NCI-H2171 (cell line): ENCODE measurements around the gene BOLA2B.
"Not testable (repeated sequence)": the region's sequence is repeated elsewhere in the genome, so short reads cannot be mapped to it uniquely, and the experiment has no call there.

Experiments
- DNase-seq: peaks from one replicate; lab custom pipeline; 2025; lab: John Stamatoyannopoulos, UW

Gene BOLA2B

DNA sequence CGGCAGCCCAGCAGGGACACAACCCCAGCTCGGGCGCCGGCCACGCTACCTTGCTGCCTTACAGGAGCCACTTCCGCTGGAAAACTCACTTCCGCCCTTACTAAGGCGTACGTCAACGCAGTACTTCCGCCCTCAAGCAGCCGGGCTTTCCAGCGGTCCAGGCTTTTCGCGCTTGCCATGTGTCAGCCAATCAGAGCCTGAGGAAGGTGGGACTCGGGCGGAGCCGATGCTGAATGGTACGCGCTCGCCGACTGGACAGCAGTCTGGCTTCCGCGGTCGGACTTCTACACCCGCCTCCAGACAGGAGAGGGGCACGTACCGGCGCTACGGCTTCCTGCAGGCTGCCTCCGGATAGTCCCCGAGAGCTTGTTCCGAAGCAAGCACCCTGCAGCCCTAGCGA, at the start of gene BOLA2B, which contains the start of gene SLX1A:
Gene BOLA2B, minus strand, starts transcription at position 52 of the 400 bp plus-strand sequence. CDS start 71 bp downstream, outside the sequence.
Gene SLX1A, plus strand, starts transcription at position 261 of the 400 bp plus-strand sequence. CDS start 210 bp downstream, outside the sequence.
- DNase-seq, result not testable (repeated sequence)

DNA sequence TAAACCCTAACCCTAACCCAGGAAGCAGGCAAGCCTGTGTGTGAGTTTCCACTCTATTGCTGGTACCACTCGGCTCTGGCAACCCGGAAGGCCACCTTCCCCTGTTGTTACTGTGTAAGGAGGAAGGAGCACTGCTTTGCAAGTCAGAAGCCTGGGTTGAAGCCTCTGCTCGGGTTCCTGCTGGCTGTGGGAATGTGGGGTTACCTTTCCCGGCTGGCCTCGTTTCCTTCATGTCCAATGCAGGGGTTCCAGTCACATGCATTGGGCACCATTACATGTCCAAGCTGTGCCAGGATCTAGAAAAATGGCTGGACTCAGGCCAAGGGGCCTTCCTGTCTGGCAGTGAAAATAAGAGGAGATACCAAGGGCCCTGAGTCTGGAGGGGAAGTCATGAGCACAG, 23.6 kb upstream of the BOLA2B start:
- DNase-seq, result not testable (repeated sequence)

DNA sequence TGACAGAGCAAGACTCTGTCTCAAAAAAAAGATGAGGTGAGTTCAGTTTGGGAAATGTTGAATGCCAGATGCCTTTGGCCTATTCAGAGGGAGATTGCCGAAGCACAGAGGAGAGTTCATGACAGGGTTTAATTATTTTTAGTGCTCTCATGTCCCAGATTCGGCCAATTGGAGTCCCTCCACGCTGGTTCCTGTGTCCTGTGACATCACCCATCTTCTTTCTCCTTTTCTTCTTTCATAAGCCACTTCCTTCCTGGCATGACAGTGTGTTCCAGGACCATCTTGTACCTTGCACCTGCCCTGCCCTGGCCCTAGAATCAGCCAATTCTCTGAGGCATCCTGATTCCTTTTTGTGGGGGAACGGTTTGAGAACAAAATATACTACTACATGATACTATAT, 17.9 kb upstream of the BOLA2B start:
- not testable (repeated sequence) for DNase-seq

DNA sequence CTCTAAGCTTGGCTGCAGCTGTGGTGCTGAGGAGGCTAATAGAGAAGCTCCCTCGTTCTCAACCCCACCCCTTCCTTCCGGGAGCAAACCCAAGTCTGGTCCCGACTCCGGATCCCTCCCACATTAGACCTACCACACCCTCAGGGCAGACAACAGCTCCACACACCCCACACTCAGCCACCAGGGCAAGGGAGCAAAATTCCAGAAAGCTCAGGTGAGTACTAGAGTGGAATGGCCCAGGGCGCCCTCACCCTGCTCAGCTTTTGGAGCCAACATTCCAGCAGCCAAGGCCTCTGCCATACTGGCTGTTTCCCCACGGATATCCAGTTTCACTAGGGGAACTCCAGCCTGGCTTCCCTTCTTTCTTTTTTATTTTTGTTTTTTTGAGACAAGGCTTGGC, 15.6 kb upstream of the BOLA2B start:
- not testable (repeated sequence) for DNase-seq

DNA sequence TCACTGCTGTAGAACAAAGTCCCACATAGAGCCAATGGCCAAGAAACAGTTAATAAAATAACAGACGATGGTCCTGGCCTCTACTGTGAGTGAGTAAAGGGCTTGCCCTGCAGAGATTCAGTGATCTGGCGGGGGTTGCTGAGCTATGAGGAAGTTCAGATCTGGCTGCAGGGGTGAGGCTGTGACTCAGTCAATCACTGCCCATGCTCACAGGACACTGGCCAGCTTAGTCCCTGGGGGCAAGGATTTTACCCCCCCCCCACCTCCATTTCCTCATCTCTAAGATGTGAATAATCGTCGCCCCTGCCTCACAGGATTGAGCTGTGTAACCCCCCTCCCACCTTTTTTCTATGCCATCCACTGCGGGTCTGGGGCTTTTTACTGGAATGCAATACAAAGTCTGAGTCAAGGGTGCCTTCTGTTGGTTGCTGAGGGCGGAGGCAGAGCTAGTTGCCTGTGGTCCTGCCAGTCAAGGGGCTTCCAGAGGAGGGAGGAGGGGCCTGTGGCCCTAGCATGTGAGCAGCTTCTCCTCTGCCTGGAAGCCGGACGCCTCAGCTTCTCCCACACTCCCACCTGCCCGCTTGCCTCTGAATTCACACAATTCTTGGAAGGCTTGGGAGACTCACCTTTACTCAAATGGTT, 13.7 kb upstream of the BOLA2B start:
- not testable (repeated sequence) for DNase-seq

DNA sequence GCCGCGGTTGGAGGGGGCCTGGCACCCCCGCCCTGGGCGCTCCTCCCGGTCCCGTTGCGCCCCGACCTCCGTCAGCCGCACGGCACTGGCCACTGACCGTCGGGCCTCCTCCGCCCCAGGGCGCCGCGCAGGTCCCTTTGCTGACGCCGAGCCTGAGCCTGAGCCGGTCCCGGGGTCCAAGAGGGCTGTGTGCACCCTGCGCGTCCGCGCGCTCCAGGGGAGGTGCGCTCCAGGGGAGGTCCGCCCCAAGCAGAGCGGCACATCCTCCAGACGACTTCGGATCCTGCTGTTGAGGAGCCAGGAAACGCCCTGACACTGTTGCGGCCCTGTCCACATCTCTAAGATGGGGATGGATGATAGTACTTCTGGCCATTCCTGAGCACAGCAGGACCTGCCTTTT, 12.8 kb upstream of the BOLA2B start:
- not testable (repeated sequence) for DNase-seq

DNA sequence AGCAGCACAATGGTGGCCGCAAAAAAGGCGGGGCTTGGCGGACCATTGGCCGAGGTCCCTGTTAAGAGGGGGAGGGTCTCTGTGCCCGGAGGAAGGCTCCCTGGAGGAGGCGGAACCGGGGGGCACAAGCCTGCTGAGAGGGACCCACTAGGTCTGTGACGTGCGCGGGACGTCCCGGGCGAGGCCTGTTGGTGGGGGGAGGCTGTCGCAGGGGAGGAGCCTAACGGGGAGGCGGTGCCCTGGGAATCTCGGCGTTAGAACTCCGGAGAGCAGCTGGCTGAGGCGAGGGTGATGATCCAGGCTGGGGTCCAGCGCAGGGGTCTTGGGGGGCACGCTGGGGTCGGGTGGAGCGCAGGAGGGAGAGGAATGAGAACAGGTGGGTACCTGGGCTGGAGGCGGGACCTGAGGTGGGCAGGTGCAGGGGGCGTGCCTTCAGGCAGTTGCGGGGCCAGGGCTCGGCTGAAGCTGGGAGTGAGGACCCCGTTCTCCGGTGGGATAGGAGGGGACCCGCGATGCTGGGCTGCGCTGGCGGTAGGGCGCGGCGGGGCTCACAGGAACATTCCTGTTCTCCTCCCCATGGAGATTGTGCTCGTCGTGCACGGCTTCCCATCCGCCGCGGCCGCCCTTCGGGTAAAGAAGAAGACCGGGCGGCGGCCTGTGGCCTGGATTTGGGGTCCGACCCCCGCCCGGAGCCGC, 12.2 kb upstream of the BOLA2B start:
- DNase-seq, result not testable (repeated sequence)

DNA sequence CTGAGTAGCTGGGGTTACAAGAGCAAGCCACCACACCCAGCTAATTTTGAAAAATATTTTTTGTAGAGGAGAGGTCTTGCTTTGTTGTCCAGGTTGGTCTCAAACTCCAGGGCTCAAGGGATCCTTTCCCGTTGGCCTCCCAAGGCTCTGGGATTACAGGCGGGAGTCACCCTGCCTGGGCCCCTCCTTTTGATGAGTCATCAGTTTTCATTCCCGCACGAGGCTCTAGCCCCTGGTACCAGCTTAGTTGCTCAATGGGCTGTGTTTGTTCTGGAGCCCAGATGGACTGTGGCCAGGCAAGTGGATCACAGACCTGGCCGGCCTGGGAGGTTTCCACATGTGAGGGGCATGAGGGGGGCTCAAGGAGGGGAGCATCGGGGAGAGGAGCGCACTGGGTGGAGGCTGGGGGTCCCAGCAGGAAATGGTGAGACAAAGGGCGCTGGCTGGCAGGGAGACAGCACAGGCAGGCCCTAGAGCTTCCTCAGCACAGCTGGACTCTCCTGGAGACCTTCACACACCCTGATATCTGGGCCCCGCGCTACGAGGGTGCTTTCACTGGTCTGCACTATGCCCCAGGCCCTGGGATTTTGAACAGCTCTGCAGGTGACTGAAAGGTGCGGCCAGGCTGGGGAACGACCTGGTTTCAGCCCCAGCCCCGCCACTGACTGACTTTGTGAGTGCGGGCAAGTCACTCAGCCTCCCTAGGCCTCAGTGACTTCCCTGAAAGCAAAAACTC, 6.3 kb upstream of the BOLA2B start:
- not testable (repeated sequence) for DNase-seq

DNA sequence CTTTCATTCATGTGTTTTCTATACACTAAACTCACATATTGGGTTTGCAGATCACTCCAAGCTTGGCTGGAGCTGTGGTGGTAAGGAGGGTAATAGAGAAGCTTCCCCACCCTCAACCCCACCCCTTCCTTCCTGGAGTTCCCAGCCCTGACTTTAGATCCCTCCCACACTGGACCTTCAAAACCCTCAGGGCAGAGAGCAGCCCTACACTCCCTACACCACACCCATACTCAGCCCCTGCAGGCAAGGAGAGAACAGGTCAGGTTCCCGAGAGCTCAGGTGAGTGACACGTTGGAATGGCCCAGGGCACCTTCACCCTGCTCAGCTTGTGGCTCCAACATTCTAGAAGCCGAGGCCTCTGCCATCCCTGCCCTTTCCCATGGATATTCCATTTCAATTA, 5.6 kb upstream of the BOLA2B start, which contains the start of gene SULT1A3:
Gene SULT1A3, plus strand, starts transcription at position 207 of the 400 bp plus-strand sequence. CDS start 1,474 bp downstream, outside the sequence.
- not testable (repeated sequence) for DNase-seq

DNA sequence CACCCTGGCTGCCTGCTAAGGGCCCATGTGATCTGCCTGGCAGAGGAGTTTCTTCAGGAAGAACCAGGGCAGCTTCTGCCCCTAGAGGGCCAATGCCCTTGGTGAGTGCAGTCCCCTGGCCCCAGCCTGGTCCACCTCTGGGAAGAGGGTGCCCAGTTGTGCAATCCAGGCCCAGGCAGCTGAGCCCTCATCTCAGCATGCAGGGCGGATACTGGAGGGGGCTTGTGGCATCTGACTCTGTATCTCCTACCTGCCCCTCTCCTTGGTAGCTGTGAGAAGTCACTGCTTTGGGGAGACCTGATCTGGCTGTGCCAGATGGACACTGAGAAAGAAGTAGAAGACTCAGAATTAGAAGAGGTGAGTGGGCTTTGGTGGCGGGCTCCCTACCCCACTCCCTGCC, 3.5 kb upstream of the BOLA2B start:
- not testable (repeated sequence) for DNase-seq

DNA sequence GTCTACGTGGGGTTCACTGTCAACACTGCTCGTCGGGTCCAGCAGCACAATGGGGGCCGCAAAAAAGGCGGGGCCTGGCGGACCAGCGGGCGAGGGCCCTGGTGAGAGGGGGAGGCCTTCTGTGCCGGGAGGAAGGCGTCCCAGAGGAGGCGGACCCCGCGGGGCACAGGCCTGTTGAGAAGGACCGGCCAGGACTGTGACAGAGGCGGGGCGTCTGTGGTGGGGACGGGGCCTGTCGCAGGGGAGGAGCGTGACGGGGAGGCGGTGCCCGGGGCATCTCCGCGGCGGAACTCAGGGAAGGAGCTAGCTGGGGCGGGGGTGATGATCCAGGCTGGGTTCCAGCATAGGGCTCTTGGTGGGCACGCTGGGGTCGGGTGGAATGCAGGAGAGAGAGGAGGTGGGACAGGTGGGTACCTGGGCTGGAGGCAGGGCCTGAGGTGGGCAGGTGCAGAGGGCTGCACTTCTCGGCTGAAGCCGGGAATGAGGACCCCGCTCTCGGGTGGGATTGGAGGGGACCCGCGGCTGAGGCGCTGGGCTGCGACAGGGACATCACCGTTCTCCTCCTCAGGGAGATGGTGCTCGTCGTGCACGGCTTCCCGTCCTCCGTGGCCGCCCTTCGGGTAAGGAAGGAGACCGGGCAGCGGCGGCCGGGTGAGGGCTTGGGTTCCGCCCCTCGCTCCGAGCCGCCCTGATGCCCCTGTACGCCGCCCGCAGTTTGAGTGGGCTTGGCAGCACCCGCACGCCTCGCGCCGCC, 883 bp upstream of the BOLA2B start:
- not testable (repeated sequence) for DNase-seq

DNA sequence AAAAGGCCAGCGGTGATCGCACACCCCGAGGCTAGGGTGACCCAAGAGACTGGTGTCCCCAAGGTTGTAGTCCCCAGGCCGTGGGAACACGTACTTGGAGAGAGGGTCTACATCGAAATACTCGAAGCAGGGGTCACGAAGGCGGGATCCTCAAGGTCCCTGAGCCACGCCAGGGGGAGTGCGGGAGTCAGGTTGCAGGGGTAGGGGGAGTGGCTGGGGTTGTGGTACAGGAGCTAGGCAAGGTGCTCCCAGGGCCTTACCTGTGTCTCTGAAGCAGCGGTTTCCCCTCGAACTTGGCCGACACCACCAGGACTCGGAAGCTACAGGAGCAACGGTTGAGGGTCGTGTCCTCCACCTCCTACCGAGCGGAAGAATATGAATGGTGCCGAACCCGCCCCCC, 368 bp downstream of the BOLA2B start:
- not testable (repeated sequence) for DNase-seq

DNA sequence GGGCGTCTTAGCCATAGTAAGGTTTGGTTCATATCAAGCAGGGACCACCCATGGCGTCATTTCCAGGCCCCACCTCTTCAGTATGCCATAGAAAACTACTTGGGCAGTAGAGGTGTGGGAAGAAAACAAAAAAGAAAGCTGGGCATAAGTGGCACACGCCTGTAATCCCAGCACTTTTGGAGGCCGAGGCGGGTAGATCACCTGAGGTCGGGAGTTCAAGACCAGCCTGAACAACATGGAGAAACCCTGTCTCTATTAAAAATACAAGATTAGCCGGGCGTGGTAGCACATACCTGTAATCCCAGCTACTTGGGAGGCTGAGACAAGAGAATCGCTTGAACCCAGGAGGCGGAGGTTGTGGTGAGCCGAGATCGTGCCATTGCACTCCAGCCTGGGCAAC, 2.3 kb downstream of the BOLA2B start:
- DNase-seq, result not testable (repeated sequence)

DNA sequence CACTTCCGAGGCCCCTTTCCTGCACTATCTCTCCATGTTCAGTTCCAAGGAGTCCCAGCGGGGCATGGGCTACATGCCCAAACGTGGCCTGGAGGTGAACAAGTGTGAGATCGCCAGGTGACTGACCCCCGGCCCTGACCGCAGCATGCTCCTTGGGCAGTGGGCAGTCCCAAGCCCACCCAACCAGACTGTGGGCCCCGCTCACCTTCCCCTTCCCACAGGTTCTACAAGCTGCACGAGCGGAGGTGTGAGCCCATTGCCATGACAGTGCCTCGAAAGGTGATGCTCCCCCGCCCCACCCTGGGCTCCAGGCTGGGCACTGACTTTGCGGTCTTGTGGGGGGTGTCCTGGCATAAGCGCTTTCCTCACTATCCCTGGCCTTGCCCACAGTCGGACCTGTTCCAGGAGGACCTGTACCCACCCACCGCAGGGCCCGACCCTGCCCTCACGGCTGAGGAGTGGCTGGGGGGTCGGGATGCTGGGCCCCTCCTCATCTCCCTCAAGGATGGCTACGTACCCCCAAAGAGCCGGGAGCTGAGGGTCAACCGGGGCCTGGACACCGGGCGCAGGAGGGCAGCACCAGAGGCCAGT, 5.4 kb downstream of the BOLA2B start:
- DNase-seq, result no peak

DNA sequence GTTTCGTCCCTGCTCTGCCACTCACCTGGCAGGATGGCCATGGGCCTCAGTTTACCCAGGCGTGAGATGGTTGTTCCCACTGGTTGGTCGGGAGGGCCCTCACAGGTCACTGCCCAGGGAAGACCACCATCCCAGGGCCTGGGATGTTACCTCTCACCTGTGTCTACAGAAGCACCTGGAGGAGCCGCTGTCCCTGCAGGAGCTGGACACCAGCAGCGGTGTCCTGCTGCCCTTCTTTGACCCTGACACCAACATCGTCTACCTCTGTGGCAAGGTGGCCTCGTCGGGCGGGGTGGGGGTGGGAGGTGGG, 6.0 kb downstream of the BOLA2B start:
- DNase-seq, result no peak

DNA sequence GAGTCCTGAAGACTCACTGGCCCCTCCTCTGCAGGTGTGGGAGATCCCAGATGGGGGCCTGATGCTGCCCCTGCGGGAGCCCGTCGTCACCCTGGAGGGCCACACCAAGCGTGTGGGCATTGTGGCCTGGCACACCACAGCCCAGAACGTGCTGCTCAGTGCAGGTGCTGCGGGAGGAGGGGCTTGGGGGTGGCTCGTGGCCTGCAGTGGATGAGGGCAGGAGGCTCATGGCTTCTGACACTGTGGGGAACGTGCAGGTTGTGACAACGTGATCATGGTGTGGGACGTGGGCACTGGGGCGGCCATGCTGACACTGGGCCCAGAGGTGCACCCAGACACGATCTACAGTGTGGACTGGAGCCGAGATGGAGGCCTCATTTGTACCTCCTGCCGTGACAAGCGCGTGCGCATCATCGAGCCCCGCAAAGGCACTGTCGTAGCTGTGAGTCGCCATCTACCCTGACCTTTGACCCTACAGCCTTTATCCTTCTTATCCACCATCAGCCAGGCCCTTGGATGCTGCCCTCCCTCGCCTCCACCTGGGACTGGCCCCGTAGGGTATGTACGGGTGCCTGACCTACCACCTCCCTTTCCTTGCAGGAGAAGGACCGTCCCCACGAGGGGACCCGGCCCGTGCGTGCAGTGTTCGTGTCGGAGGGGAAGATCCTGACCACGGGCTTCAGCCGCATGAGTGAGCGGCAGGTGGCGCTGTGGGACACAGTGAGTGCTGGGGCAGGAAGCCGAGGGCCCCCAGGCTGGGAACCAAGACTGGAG, 6.5 kb downstream of the BOLA2B start:
- no peak for DNase-seq

DNA sequence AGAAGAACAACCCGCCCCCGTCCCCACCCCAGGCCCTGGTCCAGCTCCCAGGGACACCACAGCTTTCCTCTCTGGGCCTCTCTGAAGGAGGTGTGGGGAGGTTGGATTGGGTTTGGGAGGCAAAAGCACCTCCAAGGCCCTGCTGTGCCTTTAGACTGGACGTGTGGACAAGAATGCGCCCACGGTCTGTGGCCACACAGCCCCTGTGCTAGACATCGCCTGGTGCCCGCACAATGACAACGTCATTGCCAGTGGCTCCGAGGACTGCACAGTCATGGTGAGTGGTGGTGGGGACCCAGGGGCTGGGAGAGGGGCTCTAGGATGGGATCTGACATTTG, 7.1 kb downstream of the BOLA2B start:
- DNase-seq, result no peak

DNA sequence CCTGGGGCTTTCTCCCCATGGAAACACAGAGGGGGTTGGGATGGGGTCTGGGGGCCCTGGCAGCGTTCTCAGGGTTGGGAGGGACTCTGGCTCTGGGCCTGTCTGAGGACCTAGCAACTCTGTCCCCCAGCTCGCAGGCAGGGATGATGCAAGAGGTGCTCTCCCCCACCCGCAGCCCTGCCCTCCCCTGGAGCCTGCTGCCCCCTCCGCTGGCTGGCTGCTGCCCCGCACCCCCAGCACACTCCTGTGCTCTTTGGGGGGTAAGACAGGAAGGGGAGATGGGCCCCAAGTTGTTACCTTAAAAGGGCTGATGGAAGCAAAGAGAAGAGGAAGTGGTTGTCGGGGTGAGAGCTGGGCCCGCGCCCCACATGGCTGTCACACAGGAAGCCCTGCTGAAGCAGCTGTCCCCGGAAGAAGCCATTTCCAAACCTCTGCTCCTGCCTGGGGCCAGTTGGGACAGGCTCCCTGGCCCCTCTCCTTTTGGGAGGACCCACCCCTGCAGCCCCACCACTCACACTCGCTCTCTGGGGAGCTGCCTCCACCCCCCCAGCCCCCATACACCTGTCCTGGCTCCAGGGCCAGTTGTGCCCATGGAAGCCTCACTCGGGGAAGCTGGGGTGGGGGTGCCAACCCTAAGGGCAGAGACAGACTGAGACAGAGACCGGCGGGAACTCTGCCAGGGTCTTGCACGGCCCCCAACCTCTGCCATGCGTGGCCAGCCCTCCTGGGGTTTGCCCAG, 7.6 kb downstream of the BOLA2B start:
- no peak for DNase-seq

DNA sequence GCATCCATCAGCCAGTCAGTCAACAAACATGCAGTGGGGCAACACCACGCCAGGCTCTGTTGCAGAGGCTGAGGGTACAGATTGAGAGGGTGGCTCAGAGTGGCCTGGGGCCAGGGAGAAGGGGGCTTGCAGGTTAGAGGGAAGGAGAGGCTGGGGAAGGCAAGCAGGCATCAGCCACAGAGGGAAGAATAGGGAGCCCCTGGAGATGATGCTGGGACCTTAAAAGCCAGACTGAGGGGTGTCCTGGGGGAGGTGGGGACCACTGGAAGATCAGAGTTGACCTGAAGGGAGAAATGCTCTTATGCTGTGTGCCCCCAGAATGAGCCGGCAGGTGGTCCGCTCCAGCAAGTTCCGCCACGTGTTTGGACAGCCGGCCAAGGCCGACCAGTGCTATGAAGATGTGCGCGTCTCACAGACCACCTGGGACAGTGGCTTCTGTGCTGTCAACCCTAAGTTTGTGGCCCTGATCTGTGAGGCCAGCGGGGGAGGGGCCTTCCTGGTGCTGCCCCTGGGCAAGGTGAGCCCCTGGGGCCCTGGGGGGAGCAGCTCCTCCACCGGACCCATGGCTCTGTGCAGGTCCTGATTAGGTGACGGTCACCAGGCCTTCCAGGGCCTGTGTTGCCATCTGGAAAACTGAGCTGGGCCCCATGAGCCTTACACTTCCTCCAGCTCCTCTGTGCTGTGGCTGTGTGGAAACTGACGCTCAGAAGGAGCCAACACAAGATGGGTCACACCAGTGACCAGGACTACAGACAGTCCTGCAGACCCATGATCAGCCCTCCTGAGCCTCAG, 8.4 kb downstream of the BOLA2B start:
- no peak for DNase-seq
